Left lung (tissue), 10 donors: ENCODE data around the gene PDE4D. TPM values are rescaled to one million over a fixed set of nuclear protein-coding genes. Genes with fewer than 3 reads are reported as not detected.

Source experiments
- ATAC-seq: fragments of 200-7000 bp; cut with Tn5 transposase; one replicate; pipeline ENCODE4 v1.9.1; 2020; ENCODE audit warnings: moderate library complexity
- DNase-seq, 4 donors: peaks; one replicate each; pipeline ENCODE4 v3.0.0-alpha.2; 2013 to 2020
- H3K27ac ChIP-seq, 2 donors: fragments of 200-600 bp; sonication (generic) in 1 of 2; one replicate each; pipeline versions ENCODE4 v1.5.0 to v1.8.0; 2020 to 2021
- H3K27me3 ChIP-seq, 2 donors: fragments of 200-600 bp; sonication (generic) in 1 of 2; one replicate each; pipeline versions ENCODE4 v1.5.0 to v1.8.0; 2020 to 2021
- H3K36me3 ChIP-seq, 2 donors: fragments of 200-600 bp; sonication (generic) in 1 of 2; one replicate each; pipeline versions ENCODE4 v1.5.0 to v1.8.0; 2020 to 2021
- H3K4me1 ChIP-seq, 2 donors: fragments of 200-600 bp; one replicate each; pipeline ENCODE4 v1.8.0; 2021
- H3K4me3 ChIP-seq, 2 donors: fragments of 200-600 bp; sonication (generic) in 1 of 2; one replicate each; pipeline versions ENCODE4 v1.5.0 to v1.8.0; 2020 to 2021; ENCODE audit warnings: mild to moderate bottlenecking in 1 of 2
- H3K9me3 ChIP-seq, 2 donors: fragments of 200-600 bp; sonication (generic) in 1 of 2; one replicate each; pipeline versions ENCODE4 v1.5.0 to v1.8.0; 2020 to 2021
- intact Hi-C, 2 donors: fragments of 100-400 bp; cut with DNase I; formaldehyde crosslinking; loops; one replicate each; pipeline versions ENCODE4 v1.11.2 to v1.14.2; 2022
- polyA plus RNA-seq, 6 donors: library from polyadenylated mRNA; unstranded; fragments of 120-200 nt; gene quantifications; one replicate each; pipeline ENCODE4 v1.2.1, GENCODE V29; 2013; ENCODE audit not compliant: insufficient read length in 6 of 6
- total RNA-seq, 2 donors: library from RNA; stranded (reverse); fragmentation: NEBNext Ultra II Directional; extraction: Animal tissue kit (Norgen Biotek cat#: 25700); gene quantifications; one replicate each; pipeline ENCODE4 v1.2.1, GENCODE V29; 2021
- TF ChIP-seq, protein P1 (sequence below), 2 donors: fragments of 200-600 bp; sonication (generic) in 1 of 2; IDR thresholded peaks; one replicate each; pipeline versions ENCODE4 v1.5.0 to v1.8.0; 2021; ENCODE audit warnings: antibody characterized with exemption in 2 of 2
- donor health status: DM: no; HTN: yes; CAD: no.
- donor health status: DM: no; HTN: no; CAD: no.

Gene PDE4D
- total and polyA plus RNA-seq, 8 donors: 21.4 to 57.1 (median 25.4) TPM

DNA sequence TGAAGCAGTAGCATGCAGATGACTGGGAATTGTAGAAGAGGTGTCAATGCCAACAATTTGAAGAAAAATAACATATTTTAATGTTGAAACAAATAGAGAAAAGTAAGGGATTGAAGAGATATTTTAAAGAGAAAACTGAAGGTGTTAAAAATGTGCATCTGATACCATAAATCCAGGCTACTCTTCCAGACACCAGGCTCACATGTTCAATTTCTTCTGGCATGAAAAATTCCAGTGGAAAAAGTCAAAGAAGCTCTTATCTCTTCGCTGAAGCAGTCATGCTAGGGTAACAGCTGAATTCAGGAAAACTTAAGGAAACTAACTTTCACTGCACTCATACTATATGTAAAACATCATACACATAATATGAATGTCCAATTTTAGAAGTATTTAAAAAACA lies 335.0 kb downstream of the PDE4D start:
- Histone ChIP-seq H3K9me3 (no peaks in the 10 kb centered on the region), H3K4me1 (peaks cover 0 to 9% of the 10 kb centered on the region in 2 donors), H3K4me3 (no peak overlapping the region), H3K36me3 (no peaks in the 10 kb centered on the region), H3K27me3 (no peaks in the 10 kb centered on the region), H3K27ac (no peak overlapping the region)
- intact Hi-C loops: no loop called here
- TF ChIP-seq, protein P1, sequence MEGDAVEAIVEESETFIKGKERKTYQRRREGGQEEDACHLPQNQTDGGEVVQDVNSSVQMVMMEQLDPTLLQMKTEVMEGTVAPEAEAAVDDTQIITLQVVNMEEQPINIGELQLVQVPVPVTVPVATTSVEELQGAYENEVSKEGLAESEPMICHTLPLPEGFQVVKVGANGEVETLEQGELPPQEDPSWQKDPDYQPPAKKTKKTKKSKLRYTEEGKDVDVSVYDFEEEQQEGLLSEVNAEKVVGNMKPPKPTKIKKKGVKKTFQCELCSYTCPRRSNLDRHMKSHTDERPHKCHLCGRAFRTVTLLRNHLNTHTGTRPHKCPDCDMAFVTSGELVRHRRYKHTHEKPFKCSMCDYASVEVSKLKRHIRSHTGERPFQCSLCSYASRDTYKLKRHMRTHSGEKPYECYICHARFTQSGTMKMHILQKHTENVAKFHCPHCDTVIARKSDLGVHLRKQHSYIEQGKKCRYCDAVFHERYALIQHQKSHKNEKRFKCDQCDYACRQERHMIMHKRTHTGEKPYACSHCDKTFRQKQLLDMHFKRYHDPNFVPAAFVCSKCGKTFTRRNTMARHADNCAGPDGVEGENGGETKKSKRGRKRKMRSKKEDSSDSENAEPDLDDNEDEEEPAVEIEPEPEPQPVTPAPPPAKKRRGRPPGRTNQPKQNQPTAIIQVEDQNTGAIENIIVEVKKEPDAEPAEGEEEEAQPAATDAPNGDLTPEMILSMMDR (IDR thresholded peaks at IDR 0.05): no peak
- ATAC-seq (no peak), DNase-seq (no peak)

DNA sequence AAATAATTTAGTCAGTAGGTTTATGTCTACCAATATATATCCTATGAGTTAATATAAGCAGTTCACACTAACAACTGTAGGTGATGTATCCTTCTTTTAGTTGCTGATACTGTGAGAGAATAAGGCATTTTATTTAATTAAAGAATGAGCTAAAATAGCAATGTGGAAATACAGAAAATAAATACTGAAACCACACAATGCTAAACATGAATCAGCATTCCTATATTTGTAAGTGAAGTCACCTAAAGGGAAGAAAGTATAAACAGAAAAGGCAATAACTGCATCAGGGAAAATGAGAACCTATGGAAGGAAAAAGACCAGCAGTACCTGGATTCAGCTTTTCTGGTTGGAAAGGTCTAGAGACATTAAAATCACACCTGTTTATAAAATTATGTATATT lies 336.0 kb downstream of the PDE4D start:
- DNase-seq (no peak), ATAC-seq (no peak)
- Histone ChIP-seq H3K4me1 (peaks cover 0 to 2% of the 10 kb centered on the region in 2 donors), H3K36me3 (no peaks in the 10 kb centered on the region), H3K9me3 (no peaks in the 10 kb centered on the region), H3K4me3 (no peak overlapping the region), H3K27ac (no peak overlapping the region), H3K27me3 (no peaks in the 10 kb centered on the region)
- TF ChIP-seq, protein P1 (IDR thresholded peaks at IDR 0.05): no peak
- intact Hi-C loops: no loop called here

DNA sequence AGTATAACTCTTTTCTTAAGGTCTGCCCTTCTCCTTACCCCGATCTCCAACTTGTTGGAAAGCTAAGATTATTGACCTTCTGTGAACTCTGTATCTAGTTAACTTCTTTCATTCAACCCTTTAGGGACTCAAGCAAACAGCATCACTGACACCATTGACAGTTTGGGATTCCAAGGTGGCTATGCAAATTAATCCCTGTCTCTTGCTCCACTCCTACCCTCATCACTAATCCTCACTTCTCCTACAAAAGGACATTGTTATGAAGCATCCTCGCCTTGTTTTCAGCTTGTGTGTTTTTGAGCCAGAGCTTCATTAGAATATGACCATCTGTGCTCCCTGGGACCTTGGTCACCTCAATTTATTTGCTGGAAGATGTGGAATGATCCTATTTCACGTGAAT lies 337.9 kb downstream of the PDE4D start:
- Histone ChIP-seq H3K4me1 (no peaks in the 10 kb centered on the region), H3K36me3 (no peaks in the 10 kb centered on the region), H3K27ac (no peak overlapping the region), H3K27me3 (no peaks in the 10 kb centered on the region), H3K9me3 (no peaks in the 10 kb centered on the region), H3K4me3 (no peak overlapping the region)
- DNase-seq: no peak
- intact Hi-C loops: no loop called here
- TF ChIP-seq, protein P1 (IDR thresholded peaks at IDR 0.05): no peak
- ATAC-seq: no peak

DNA sequence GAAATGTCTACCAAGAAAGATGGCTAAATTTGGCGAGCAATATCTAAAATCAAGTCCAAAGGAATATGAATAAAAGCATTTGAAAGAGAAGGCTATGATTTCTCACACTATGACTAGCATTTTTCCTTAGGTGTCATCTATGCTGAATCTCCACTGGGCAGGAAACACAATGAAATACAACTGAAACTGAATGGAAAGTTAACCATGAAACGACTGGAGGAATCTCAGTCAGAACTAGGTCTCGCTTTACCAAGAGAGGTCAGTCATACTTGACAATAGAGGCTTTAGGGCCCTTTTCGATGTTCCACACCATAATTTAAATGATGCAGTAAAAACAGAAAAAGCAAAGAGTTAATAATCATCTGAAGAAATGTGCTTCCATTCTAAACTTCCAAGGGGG lies 339.0 kb downstream of the PDE4D start:
- no peak for DNase-seq
- Histone ChIP-seq H3K9me3 (no peaks in the 10 kb centered on the region), H3K27ac (no peak overlapping the region), H3K4me3 (no peak overlapping the region), H3K27me3 (no peaks in the 10 kb centered on the region), H3K36me3 (no peaks in the 10 kb centered on the region), H3K4me1 (no peaks in the 10 kb centered on the region)
- TF ChIP-seq, protein P1 (IDR thresholded peaks at IDR 0.05): no peak
- ATAC-seq: no peak
- intact Hi-C loops: no loop called here

DNA sequence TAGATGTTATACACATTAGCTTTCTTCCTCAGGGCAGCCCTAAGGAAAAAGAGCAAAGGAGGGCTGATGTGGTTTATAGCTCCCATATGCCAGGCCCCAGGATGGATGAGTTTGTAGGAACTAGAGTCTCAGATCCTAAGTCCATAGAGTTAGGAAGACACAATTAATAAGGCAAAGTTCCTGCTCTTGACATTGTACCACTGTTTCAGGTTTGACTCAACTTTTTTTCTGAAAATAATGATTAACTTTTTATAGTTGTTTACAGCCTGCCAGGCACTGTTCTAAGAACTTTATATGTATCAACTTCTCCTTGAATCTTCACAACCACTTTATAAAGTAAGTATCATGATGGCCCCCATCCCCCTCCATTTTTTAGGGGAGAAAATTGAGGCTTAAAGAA lies 339.5 kb downstream of the PDE4D start:
- intact Hi-C loops: no loop called here
- H3K9me3 ChIP-seq: no peaks in the 10 kb centered on the region
- no peaks in the 10 kb centered on the region for H3K4me1 ChIP-seq
- H3K27ac ChIP-seq: no peak overlapping the region
- no peak for ATAC-seq
- H3K27me3 ChIP-seq: no peaks in the 10 kb centered on the region
- H3K4me3 ChIP-seq: no peak overlapping the region
- no peak for DNase-seq
- H3K36me3 ChIP-seq: no peaks in the 10 kb centered on the region
- TF ChIP-seq, protein P1 (IDR thresholded peaks at IDR 0.05): no peak
